GM13976 (cell line): ENCODE data around the gene POLA1.

Source experiments
- DNase-seq: peaks from one replicate; pipeline ENCODE4 v3.0.0; 2012; ENCODE audit warnings: low spot score
- CTCF ChIP-seq: IDR thresholded peaks from 2 replicates; pipeline ENCODE4 v1.5.1; 2012; ENCODE audit warnings: borderline replicate concordance, mild to moderate bottlenecking; ENCODE audit not compliant: insufficient read depth; ENCODE audit errors: extremely low read depth, missing control alignments, control extremely low read depth
- in situ Hi-C: fragments of 300-500 bp; cut with MboI; formaldehyde crosslinking; loops from one replicate; pipeline ENCODE4 v1.12.0; 2022; ENCODE audit warnings: low sequenced_read_pairs, mixed read lengths, inconsistent platforms; ENCODE audit not compliant: unreplicated experiment

The POLA1 gene

GRCh38 chrX:24902806-24903205 is 209.1 kb downstream of the POLA1 start:
- in situ Hi-C loops = no loop called here
- DNase-seq = no peak
- no peak for TF ChIP-seq CTCF

- in situ Hi-C loops = no loop called here
- DNase-seq = no peak
- TF ChIP-seq CTCF = no peak
Observed at GRCh38 chrX:24918715-24919114, 225.0 kb downstream of the POLA1 start.

- DNase-seq = peak; percentile 9
- in situ Hi-C loops = no loop called here
- TF ChIP-seq CTCF = no peak
Observed at GRCh38 chrX:24920769-24921168, 227.1 kb downstream of the POLA1 start.

GRCh38 chrX:24925430-24925829 is 231.7 kb downstream of the POLA1 start:
- in situ Hi-C loops = no loop called here
- DNase-seq = no peak
- TF ChIP-seq CTCF = no peak

GRCh38 chrX:24927372-24927771 is 233.7 kb downstream of the POLA1 start:
- TF ChIP-seq CTCF = no peak
- in situ Hi-C loops = no loop called here
- DNase-seq = no peak

- no peak for DNase-seq
- no peak for TF ChIP-seq CTCF
- in situ Hi-C loops = no loop called here
Observed at GRCh38 chrX:24928114-24928513, 234.4 kb downstream of the POLA1 start.

GRCh38 chrX:24934279-24934678 is 240.6 kb downstream of the POLA1 start:
- TF ChIP-seq CTCF = no peak
- in situ Hi-C loops = no loop called here

More at GRCh38 chrX:24934279-24934678, 240.6 kb downstream of the POLA1 start:
- DNase-seq = peak; percentile 3
